SH-SY5Y (cell line): Measurements from ENCODE around the gene RTEL1.

Experiments used
- GATA2 ChIP-seq: IDR thresholded peaks from 2 replicates; pipeline ENCODE4 v1.6.1; 2011; ENCODE audit warnings: mild to moderate bottlenecking, low read depth, low read length
- GATA3 ChIP-seq: IDR thresholded peaks from 2 replicates; pipeline ENCODE4 v1.6.1; 2011; ENCODE audit warnings: low read depth, mild to moderate bottlenecking, low read length, moderate library complexity

GRCh38 chr20:63661959-63662812 lies 4.1 kb downstream of the RTEL1 start:
- no peak for TF ChIP-seq GATA3
- TF ChIP-seq GATA2: no peak
